Stimulated activated CD8-positive, alpha-beta memory T cell treated with anti-CD3 and anti-CD28 coated beads, Interleukin-15, amount 100 ng/mL, for 1 hour (primary cell): ENCODE results near the gene NDEL1.

Experiments
- DNase-seq: peaks from one replicate; pipeline ENCODE4 v3.0.0-alpha.2; 2020; ENCODE audit warnings: low read depth

The NDEL1 gene

DNA sequence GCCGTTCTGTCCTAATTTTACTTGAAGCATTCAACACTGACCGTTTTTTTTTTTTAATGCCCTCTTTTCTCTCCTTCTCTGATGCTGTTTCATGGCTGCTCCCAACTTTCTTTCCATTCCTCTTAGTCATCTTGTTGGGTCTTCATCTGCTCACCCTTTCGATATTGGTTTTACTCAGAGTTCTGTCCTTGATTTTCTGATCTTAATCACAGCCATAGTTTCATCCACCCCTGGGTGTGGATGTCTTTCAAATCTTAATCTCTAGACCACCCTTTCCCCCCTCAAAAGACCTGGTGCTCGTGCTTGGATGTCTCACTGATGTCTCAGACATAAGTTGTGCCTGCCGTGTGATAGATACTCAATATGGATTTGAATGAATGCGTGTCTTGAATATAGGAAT is 22.4 kb downstream of the NDEL1 start:
- DNase-seq, result no peak

DNA sequence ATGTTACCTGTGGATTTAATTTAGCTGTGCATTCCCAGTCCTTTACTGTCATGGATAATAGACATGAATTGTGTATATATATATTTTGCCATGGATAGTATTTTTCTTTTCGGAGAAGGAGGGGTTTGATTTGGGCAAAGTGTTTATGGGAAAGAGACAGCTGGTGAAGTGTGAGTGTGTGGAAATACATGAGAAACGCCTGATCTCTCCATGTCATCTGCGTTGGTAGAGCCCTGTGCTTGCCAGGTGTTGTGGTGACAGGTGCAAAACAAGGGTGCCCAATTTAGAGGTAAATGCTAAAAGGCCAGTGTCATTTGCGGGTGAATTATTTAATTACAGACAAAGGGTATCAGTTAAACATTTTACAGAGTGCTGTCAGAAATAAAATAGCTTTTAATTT is 23.4 kb downstream of the NDEL1 start:
- DNase-seq, result no peak

DNA sequence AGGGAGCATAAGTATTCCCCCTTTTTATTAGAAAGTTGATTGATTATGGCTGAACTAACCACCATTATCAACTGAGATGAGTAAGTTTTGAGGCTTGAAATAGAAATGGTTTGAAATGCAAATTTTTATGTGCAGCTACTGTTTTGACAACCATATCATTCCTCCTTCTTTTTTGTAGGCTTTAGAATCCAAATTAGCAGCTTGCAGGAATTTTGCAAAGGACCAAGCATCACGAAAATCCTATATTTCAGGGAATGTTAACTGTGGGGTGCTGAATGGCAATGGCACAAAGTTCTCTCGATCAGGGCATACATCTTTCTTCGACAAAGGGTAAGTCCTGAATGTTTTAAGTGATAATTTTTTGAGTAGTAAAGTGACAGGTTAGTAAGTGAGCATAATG is 24.1 kb downstream of the NDEL1 start:
- DNase-seq, result no peak

DNA sequence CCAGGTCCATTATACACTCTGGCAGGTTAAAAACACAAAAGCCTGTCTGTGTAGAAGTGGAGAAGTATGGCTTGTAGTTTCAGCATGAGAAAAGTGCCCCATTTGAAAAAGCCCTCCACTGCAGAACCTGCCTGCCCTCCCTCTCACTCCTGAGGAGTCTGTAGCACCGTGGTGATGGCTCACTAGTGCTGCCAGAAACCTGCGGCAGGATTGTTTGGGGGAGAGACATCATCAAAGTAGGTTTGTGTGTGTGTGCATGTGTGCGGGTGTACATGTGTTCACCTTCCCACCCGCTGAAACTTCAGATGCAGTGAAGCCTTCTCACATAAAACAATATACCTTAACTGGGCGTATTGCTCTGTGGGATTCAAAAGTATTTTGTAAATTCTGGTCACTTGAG is 26.9 kb downstream of the NDEL1 start:
- no peak for DNase-seq

DNA sequence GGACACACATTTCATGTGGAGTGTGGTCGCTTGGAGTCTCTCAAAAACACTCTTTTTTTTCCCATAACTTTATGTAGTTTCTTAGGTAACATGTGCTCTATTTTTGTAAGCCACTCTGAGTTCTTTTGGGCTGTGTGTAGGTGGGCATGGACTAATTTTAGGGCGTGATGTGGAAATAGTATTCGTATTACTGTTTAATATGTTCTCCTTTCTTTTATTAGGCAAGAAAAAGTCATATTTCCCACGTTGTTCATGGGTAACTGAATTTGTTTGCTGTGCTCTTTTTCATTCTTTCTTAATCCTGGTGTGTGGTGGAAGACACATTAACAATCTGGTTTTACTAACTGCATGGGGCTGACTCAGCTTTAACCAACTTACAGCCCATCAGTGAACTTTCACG is 27.4 kb downstream of the NDEL1 start:
- no peak for DNase-seq

DNA sequence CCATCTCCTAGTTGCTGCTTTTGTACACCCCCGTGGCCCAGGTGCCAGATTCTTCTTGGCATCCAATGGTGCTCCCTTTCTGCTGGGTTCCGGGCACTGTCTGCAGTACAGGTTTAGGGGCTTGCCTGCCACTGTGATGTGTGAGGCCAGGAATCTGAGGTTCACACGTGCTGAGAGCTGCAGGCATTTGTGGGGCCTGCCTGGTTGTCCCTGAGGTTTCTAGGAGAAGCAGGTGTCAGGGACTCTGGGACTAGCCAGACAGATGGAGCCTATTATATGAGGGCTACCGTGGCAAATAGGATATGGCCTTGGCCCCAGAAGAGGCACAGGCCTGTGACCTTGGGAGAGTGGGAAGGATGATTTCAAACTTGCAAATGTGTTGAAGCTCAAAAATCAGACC is 29.3 kb downstream of the NDEL1 start:
- no peak for DNase-seq

DNA sequence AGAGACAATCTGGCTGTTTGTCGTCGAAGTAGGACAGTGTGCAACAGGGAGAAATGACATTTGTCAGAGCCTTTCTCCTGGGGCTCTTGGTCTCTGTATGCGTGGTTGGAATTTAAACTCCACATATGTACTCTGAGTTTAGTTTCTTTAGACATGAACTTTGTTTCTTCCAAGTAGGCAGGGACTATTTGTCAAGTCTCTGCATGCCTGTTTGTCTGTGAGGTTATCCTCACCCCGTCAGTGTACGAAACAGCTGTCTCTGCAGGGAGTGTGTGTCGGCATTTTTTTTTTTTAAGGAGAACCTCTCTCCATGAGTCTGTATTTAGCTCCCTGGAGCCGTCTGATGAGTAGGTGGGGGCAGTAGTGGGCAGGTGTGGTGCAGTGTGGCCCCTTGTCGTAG is 29.7 kb downstream of the NDEL1 start:
- DNase-seq, result no peak

DNA sequence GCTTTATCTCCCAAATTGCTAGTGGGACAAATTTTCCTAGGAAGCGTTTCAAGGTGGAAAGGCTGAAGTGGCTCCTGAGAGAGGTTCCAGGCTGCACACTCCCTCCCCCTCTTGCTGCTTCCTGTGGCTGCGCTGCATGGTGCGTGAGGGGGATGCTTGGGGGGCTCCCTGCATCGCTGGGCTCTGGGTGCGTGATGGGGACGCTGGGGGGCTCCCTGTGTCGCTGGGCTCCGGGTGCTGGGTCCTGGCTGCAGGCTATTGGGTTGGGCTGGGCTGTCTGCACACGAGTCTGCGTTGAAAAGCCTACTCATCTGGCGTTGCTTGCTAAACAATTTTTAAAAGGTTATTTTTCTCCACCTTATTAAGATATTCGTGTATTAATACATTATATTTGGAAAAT is 30.1 kb downstream of the NDEL1 start:
- DNase-seq, result no peak

DNA sequence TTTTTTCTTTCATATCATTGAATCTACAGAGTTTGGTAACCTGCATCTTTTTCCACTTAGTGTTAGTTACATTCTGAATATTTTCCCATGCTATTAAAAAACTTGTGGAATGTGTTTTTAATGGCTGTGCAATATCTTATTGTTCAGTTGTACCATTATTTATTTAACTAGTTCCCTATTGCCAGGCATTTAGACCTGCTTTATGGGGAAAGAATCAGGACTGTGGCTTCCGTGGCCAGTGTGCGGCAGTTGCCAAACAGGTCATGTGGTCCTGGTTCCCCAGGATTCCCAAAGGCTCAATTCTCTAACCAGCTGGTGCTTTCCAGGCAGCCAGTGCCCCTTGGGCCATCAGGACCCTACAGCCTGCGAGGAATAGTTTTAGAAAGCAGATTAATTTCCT is 30.8 kb downstream of the NDEL1 start:
- no peak for DNase-seq

DNA sequence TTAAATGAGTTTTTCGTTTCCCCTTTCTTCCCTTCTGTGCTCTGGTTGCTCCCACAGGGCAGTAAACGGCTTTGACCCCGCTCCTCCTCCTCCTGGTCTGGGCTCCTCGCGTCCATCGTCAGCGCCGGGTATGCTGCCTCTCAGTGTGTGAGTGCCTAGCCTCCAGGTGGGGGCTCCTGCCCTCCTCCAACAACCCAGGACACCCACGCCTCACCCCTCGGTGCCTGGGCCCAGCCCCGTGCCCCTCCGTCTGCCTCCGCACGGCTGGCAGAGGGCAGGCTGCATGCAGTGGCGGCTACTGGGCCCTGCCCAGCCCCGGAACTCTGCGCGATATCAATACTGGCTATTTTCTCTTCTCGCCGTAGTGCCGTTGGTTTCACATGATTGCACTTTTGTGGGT is 31.2 kb downstream of the NDEL1 start:
- no peak for DNase-seq

DNA sequence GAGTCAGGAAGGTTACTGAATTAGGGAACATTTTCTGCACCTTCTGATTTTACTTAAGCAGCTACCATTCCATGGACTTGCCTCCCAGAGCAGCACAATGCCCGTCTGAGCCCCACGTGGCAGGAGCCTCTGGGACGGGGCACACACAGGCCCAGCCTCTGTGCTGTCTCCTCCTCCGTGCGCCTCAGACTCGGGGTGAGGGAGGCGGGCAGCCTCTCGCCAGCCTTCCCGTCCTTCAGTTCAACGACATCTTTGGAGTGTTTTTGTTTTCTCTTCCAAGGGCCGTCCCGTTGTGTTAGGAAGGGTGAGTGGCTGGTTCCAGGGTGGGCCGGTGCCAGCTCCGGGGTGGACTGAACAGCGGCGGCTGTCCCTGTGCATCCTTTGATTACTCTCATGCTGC is 31.8 kb downstream of the NDEL1 start:
- DNase-seq, result no peak

DNA sequence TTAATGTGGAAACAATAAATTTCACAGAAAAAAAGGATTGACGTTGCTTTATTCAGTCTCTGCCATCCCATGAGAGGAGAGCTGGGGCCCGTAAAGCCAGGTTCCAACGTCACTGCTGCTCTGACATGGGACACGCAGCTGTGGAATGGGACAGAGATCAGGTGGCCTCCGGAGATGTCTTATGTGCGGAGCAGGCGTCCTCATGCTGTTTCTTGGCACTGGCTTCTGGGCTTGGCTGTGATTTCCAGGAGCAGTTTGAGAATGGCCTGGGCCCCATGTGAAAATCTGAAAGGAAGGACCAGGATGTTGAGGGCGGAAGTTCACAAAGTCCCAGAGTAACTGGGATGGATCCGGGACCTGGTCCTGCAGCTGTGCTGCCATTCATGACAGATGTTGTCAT is 32.4 kb downstream of the NDEL1 start:
- no peak for DNase-seq

DNA sequence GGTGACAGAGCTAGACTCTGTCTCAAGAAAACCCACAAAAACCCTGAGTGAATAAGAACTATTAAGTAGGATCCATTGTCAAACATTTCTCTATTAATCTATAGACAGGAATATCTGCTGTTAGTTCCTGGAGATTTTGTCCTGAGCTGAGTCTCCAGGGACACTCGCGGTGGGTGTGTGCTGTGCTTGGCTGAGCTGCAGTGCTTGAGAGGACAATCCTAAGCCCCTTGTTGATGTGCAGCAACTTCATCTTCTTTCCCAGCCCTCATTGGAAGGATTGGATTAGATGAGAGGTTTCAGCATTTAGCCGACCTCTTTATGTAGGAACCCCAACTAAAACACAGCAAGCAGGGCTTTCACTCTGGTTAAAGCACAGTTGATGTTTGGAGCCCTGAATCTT is 33.3 kb downstream of the NDEL1 start:
- DNase-seq, result no peak

DNA sequence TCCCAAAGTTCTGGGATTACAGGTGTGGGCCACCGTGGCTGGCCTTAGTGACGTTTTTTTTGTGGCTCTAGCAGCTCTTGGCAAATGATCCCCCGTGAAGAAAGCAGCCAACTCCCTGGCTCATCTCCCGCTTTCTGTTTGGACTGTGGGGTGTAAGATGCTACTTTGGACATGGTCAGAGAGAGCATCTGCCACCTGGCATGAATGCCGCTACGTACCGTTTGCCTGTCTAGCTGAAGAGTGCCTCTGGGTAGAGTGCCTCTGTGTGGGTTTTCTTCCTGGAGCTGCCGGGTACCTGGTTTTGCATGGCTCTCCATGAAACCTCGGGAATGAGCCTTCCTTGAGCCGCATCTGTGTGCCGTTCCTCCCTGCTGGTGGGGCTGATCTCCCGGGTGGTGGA is 34.3 kb downstream of the NDEL1 start:
- DNase-seq, result no peak

DNA sequence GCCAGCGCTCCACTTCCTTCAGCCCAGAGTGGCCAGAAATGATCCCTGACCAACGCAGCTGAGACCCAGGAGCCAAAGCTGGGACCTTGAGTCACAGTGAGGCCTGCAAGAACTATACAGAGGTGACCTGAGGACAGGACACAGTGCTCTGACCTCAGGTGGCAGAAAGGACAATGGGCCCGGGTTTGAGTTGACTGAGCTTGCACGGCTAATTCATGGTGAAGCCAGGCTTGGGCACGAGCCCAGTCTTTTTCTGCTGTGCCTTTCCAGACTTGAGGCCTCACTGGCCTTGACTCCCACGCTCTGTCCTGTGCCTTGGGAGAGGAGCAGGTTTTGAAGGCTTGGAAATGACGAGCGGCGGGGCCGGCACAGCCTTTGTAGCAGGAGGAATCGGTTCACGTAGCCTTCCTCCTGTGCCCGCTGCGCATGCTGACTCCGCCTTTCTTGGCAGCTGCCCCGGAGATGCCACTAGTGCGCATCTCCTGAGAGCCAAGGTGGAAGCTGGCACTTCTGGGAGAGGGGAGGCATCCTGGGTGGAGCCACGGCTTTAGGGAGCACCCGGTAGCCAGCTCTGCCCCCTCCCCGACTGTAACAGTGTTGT is 34.9 kb downstream of the NDEL1 start:
- no peak for DNase-seq

DNA sequence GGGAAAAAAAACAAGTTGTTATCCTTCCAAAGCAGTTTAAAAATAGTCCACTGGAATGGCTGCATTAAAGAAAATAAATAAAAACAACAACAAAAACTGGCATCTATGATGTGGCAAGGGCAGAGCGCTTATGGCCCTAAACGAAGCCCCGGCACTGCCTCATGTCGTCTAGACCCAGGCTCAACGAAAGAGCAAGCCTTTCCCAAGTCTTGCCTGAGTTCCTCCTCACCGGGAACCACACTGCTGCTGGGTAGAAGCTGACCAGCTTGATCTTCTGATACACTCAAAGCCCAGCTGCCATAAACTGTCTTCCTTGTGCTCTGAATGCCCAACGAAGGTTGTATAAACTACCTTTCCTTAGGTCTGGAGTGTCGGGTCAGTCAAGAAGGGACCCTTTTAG is 37.0 kb downstream of the NDEL1 start:
- no peak for DNase-seq

DNA sequence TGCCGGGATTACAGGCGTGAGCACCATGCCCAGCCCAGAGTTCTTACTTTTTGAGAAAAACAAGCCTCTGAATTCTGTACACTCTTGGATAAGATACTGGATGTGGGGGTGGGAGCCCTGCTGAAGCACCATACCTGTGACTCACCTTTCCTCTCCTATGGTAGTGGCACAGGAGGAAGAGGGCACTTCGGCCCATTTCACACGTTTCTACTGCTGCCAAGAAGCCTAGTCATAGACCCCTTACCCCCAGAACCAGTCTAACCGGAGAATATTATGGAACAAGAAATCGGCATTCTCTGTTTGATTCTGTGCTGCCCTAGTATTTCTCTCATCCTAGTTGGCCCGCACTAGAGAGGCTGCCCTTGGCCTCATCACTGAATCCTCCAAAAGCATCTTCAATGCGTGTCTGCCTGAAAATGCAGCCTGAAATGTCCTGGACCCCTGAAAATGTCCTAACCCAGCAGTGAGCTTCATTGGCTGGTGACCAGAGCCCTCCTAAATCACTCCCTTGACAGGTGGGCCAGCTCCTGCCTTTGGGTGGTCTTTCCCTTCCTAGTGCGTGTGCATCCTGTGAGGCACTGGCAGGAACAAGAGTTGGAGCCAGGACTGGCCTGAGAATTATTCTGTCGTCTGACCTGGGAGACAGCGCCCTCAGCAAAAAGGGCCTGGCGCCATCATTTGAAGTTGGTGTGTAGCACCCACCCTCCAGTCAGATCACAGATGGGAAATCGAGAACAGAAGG is 37.9 kb downstream of the NDEL1 start:
- DNase-seq, result no peak

DNA sequence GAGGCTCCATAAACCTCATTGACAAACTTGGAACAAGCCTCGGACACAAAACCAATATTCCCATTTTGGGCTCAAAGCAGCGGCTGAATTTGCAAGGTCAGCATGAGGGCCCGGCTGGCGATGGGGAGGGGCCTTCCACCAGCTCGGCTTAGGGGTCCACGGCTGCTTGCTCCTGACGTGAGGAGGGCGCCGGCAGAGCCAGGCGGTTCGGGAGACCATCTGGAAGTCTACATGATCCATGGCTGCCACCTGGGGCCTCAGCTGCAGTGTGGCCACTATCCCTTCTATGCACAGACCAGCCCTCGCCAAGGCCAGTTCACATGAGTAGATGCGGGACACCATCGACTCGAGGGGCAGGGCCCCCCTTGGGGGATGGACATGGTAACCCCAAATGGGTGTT is 39.1 kb downstream of the NDEL1 start:
- no peak for DNase-seq

DNA sequence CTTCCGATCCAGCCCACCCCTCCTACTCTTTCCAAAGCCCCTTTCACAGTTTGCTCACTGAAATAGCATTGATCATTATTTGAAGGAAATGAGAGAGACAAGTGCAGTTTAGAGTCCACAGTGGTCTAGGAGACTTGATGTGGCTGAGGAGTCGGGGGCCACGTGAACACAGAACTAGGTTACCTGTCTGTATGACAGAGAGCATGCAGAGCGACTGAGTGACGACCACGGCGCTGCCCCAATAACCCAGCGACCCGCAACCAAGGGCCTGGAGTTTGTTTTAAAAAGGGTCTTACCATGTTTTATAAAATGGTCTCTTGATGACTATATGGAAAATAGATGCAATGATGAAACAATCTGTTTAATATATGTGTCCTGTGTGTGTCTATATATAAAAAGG is 39.5 kb downstream of the NDEL1 start:
- DNase-seq, result no peak

DNA sequence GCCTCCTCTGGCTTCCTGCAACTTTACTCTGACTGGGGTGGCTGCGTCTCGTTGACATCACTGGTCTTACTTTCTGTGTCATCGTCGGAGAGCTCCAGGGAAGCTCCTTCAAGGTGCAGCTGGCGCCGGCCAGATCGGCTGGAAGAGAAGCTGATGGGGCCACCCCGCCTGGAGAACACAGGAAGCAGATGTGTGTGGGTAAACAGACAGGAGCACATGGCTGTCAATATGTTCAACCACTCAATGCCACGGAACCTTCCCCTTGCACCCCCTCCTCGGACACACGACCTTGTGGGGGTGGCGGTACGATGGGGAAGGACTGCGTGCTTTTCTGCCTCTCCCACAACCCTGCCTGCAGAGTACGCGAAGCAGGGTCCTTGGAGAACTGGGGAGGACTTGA is 40.1 kb downstream of the NDEL1 start:
- DNase-seq, result no peak

DNA sequence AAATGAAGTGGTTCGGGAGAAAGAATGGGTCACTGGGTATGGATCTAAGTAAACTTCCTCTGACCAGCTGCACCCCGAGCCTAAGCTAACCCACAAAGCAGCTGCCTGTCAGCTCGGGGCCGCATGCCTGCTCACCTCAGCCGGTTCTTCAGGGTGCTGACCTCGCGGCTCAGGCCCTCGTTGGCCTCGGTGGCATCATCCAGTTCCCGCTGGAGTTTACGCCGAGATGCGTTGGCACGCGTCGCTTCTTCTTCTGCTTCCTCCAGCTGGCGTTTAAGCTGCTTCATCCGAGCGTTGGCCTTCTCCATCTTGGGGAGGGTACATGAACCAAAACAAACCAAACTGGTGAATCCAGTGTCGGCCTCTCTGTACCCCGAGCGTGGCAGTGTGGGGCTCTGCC is 41.1 kb downstream of the NDEL1 start:
- no peak for DNase-seq

DNA sequence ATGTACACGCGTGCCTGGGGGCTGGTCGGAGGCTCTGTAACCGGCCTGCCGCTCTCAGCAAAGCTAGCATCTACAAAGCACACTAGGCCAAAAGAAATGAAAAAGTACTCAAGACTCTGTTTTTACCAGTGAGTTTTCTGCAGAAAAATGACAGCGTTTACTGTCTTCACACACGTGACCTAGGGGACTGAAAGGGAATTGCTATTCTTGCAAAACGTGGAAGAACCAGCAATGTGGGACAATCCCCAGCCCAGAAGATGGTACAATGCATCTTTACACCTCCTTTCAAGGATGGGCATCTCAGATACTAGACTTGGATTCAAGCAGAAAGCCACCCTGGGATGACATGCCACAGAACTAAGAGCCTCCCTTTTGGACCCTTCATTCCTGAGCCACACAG is 41.5 kb downstream of the NDEL1 start:
- no peak for DNase-seq

DNA sequence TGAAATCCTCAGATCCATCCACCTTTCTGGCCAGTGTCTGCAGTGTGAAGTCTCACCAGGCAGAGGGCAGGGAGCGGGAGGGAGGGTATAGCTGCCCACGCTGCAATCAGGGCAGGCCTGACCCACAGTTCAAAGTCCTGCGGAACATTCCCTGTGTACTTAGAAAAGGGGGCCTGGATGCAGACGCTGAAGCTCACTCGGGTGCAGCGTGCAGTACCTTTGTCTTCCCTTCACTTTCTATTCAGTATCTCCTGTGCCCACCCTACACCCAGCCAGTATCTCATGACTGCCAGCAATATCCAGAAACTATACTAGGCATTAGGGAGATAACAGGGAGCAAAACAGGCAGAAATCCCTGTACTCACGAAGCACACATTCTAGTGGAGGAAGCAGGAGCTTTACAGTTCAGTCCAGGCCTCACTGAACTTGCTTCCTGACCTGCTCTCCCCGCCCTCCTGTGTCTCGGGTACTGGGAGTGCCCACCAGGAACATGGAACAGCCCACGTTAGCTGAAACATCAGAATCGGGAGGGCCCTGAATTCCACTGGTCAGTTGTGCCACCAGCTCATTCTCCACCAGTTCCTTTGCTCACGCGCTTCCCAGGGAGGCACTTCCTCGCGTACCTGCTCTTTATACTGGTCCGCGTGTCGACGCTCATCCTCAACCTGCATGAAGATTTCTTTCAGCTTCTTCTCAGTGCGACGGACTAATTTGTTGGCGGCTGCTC is 42.2 kb downstream of the NDEL1 start:
- no peak for DNase-seq
